Activated naive CD4-positive, alpha-beta T cell treated with anti-CD3 and anti-CD28 coated beads for 36 hours (primary cell): Measurements from ENCODE around the gene ADSS1. TPM values are rescaled to one million over a fixed set of nuclear protein-coding genes. Genes with fewer than 3 reads are reported as not detected.

ENCODE experiments used
- CTCF ChIA-PET: fragments of 350-600 bp; sonication (Branson Sonifier 250); formaldehyde crosslinking; loops from one replicate; lab custom pipeline; 2021; ENCODE audit warnings: antibody characterized with exemption; lab: Charles Lee
- DNase-seq: peaks from one replicate; pipeline ENCODE4 v3.0.0-alpha.2; 2020
- H3K27ac Mint-ChIP-seq: one replicate; pipeline ENCODE4 v1.8.0; 2021; ENCODE audit warnings: mild to moderate bottlenecking, mixed read lengths
- H3K27me3 Mint-ChIP-seq: one replicate; pipeline ENCODE4 v1.8.0; 2021; ENCODE audit warnings: low read depth, mixed read lengths
- H3K36me3 Mint-ChIP-seq: one replicate; pipeline ENCODE4 v1.8.0; 2021; ENCODE audit warnings: low read depth, mixed read lengths
- H3K4me1 Mint-ChIP-seq: one replicate; pipeline ENCODE4 v1.8.0; 2021; ENCODE audit warnings: low read depth, mixed read lengths
- H3K4me3 Mint-ChIP-seq: one replicate; pipeline ENCODE4 v1.8.0; 2021; ENCODE audit warnings: mild to moderate bottlenecking, moderate library complexity, mixed read lengths
- H3K9me3 Mint-ChIP-seq: one replicate; pipeline ENCODE4 v1.8.0; 2021; ENCODE audit warnings: mixed read lengths
- intact Hi-C: fragments of 100-400 bp; cut with micrococcal nuclease; formaldehyde crosslinking; loops from one replicate; pipeline ENCODE4 v1.15.1; 2023
- total RNA-seq, 2 experiments: library from RNA; stranded (reverse); gene quantifications; one replicate each; pipeline ENCODE4 v1.2.3, GENCODE V29; 2021

ADSS1 gene
- total RNA-seq, 2 experiments from 2014 or later: 5.1 to 5.5 TPM

GRCh38 chr14:104776481-104776880 is 52.5 kb downstream of the ADSS1 start:
- Mint-ChIP-seq H3K9me3 (no peaks in the 10 kb centered on the region), H3K27ac (no peak overlapping the region), H3K4me1 (no peaks in the 10 kb centered on the region), H3K36me3 (peaks cover 11% of the 10 kb centered on the region), H3K27me3 (no peaks in the 10 kb centered on the region), H3K4me3 (no peak overlapping the region)
- DNase-seq: no peak
- CTCF ChIA-PET: interaction anchor here (1.5 kb wide), 1 partner anchor 51 kb away, joined by 3 read pairs; no protein-coding TSS in a partner anchor
- intact Hi-C loops: no loop called here

DNA sequence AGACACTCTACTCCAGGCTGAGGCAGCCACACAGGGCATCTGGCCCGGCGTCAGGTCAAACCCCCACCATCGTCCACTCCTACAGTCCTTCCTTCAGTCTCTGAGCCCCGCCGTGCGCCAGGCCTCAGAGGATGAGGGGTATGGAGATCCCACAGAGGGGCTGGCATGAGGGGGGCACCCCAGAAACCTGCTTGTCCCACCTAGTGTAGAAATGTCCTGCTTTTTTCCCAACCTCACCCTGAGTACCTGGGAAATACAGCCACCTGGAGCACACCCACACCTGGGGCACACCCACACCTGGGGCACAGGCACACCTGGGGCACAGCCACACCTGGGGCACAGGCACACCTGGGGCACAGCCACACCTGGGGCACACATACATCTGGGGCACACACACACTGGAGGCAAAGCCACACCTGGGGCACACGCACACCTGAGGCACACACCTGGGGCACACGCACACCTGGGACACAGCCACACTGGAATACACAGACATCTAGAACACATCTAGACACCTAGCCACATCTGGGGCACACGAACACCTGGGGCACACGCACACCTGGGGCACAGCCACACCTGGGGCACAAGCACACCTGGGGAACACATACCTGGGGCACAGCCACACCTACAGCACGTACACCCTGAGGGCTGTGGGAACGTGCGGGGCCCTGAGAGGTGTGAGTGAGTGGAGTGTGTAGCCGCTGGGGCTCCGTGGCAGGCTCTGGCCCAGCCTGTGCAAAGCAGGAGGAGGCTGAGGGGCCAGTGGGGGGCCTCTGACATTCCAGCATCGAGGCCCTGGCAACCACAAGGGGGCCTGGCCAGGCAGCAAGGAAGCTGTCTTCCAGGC is 53.2 kb downstream of the ADSS1 start:
- intact Hi-C loops: no loop called here
- CTCF ChIA-PET: interaction anchor here (0.9 to 1.5 kb wide), 2 partner anchors 9 to 50 kb away, joined by 3 read pairs; no protein-coding TSS in a partner anchor
- Mint-ChIP-seq H3K9me3 (no peaks in the 10 kb centered on the region), H3K27me3 (no peaks in the 10 kb centered on the region), H3K27ac (no peak overlapping the region), H3K4me3 (no peak overlapping the region), H3K4me1 (no peaks in the 10 kb centered on the region), H3K36me3 (peaks cover 5% of the 10 kb centered on the region)
- DNase-seq: no peak

DNA sequence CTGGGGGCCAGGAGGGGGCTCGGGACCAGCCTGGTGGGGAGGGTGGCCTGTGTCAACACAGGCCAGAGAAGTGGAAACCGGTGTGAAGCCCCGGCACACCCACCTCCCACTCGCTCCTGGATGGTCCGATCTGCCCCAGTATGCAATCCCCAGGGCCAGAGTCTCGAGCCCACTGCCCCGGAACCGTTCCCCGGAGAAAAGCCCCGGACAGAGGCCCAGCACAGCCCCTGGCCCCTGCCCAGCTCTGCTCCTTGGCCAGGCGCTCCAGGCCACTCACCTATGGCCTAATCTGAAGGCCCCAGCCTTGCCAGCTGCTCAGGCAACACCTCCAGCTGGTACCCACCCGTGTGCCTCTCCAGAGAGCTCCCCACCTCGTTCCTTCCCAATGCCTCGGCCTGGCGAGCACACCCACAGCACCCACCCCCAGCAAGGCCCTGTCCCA is 53.8 kb downstream of the ADSS1 start:
- Mint-ChIP-seq H3K27ac (no peak overlapping the region), H3K27me3 (no peaks in the 10 kb centered on the region), H3K4me3 (no peak overlapping the region), H3K4me1 (no peaks in the 10 kb centered on the region), H3K9me3 (no peaks in the 10 kb centered on the region), H3K36me3 (peaks cover 4% of the 10 kb centered on the region)
- no peak for DNase-seq
- CTCF ChIA-PET: interaction anchor here (0.9 kb wide), 1 partner anchor 9 kb away, joined by 3 read pairs; no protein-coding TSS in a partner anchor
- intact Hi-C loops: no loop called here

- Mint-ChIP-seq H3K9me3 (no peaks in the 10 kb centered on the region), H3K36me3 (peaks cover 4% of the 10 kb centered on the region), H3K27ac (no peak overlapping the region), H3K4me1 (no peaks in the 10 kb centered on the region), H3K4me3 (no peak overlapping the region), H3K27me3 (no peaks in the 10 kb centered on the region)
- CTCF ChIA-PET: no interaction called here
- intact Hi-C loops: no loop called here
- DNase-seq: no peak
These were observed 54.8 kb downstream of the ADSS1 start for GRCh38 chr14:104778694-104779331.

DNA sequence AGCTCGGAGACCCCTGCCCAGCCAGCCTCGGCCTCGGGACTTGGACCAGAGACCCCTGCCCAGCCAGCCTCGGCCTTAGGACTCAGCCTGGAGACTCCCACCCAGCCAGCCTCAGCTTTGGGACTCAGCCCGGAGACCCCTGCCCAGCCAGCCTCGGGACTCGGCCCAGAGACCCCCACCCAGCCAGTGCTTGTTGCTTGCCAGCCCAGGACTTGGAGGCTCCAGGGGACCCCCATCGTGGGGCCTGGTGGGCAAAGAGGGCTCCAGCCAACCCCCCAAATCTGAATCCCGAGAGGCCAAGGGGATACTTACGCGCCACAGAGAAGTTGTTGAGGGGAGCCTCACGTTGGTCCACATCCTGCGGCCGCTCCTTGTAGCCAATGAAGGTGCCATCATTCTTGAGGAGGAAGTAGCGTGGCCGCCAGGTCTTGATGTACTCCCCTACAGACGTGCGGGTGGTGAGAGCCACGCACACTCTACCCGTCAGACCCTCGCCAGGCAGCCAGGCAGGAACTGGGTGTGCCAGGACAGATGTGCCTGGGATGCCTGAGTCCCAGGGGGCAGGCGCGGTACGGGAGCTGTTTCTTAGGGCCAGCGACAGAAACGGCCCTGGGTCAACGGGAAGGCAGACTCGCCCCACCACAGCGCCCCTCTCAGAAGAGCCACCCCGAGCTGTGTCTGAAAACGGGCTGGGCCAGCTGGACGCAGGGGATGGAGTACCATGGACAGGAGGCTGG is 55.9 kb downstream of the ADSS1 start:
- intact Hi-C loops: no loop called here
- H3K27ac Mint-ChIP-seq: no peak overlapping the region

DNA sequence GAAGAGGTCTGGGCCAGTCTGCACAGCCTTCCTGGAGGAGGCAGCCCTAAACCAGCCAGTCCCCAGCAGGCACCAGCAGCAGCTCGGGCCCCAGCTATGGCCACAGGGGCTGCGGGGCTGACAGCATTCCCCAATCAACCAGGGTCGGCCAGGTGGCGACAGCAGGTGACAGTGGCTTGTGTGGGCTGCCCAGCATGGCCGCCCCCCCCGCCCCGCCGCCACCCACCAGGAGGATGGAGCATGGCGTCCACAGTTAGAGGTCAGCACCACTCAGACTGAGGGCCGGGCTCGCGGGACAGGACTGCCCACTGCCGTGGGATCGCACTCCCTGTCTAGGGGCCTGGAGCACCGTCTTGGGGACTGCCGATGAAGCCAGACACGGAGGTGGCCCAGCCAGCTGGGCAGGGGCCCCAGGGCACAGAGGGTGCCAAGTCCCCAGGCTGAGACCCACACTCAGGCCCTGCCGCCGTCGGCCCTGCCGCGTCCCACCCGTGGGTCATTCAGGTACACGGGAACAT is 56.5 kb downstream of the ADSS1 start:
- H3K27ac Mint-ChIP-seq: no peak overlapping the region
- intact Hi-C loops: no loop called here
- no peaks in the 10 kb centered on the region for H3K27me3 Mint-ChIP-seq
- no peak for DNase-seq
- peaks cover 4% of the 10 kb centered on the region for H3K36me3 Mint-ChIP-seq
- H3K4me1 Mint-ChIP-seq: no peaks in the 10 kb centered on the region
- no peak overlapping the region for H3K4me3 Mint-ChIP-seq
- CTCF ChIA-PET: interaction anchor here (1.3 kb wide), 1 partner anchor 10 kb away, joined by 3 read pairs; no protein-coding TSS in a partner anchor
- H3K9me3 Mint-ChIP-seq: no peaks in the 10 kb centered on the region

More for the DNA sequence above, 55.9 kb downstream of the ADSS1 start:
- Mint-ChIP-seq H3K9me3 (no peaks in the 10 kb centered on the region), H3K4me3 (no peak overlapping the region), H3K27me3 (no peaks in the 10 kb centered on the region), H3K4me1 (no peaks in the 10 kb centered on the region), H3K36me3 (peaks cover 4% of the 10 kb centered on the region)
- DNase-seq: no peak
- CTCF ChIA-PET: no interaction called here

DNA sequence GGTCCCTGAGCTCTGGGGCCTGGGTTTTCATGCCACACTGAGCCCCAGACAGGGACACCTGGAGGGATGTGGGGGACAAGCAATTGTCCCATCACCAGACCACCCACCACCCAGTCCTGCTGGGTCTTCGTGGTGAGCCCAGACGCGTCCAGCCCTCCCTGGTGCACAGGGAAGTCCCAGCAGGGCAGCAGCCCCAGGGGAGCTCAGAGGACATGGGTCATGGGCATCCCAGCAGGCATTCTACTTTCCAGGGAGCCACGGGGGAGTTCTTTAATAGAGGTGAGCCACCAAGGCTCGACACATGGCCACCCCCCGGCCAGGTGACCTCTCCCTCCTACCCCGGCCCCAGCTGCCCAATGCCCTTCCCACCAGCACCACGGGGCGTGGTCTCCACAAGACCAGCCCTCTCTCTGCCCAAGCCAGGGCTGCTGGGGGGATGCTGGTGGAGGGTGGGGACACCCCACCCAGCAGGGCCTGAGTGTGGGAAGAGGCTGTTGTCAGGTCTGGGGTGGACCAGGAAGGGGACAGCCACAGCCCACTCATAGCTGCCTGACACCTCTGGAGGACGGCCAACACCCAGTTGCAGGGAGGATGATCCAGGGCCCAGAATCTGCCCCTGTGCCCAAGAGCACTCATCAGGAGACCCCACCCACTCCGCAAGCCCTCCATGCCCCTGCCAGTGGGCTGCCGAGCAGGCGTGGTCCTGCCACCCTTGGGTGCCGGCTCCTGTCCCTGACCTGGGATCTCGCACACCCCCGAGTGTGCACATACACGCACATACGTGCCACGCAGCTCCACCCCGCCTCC is 57.4 kb downstream of the ADSS1 start:
- intact Hi-C loops: no loop called here
- CTCF ChIA-PET: interaction anchor here (1.3 kb wide), 1 partner anchor 11 kb away, joined by 3 read pairs; no protein-coding TSS in a partner anchor
- peaks cover 2% of the 10 kb centered on the region for H3K4me1 Mint-ChIP-seq
- H3K36me3 Mint-ChIP-seq: peaks cover 3% of the 10 kb centered on the region
- H3K27ac Mint-ChIP-seq: no peak overlapping the region
- H3K9me3 Mint-ChIP-seq: no peaks in the 10 kb centered on the region
- H3K4me3 Mint-ChIP-seq: no peak overlapping the region
- no peak for DNase-seq
- H3K27me3 Mint-ChIP-seq: no peaks in the 10 kb centered on the region

DNA sequence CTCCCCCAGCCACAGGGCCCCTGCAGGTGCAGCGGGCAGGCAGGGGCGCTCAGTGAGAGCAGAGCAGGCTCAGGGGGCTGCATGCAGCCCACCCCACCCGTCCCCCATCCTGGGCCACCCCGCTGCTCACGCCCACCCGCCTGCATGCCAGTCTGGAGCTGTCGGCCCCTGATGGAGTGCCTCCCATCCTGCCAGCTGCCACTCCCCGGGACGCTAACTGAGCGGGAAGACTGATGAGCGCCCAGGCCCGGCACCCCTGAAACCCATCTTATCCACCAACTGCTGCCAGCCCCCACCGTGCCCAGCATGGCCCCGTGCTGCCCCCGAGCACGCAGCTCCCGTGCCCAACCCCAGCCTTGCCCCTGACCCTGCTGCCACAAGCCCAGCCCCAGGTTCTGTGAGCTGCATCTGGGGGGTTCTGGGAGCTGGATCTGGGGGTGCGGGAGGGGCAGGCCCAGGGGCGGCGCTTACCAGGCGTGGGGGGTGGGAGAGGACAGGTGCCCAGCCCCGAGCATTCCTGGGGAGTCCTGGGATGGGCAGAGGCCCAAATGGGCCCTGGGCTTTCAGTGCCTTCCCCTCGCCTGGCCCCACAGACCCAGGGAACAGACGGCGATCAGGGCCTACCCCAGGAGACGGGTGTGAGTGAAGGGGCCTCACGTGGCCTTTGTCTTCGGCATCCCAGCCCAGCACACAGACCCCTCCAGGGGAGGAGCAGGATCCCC is 58.2 kb downstream of the ADSS1 start:
- DNase-seq: no peak
- Mint-ChIP-seq H3K36me3 (peaks cover under 1% of the 10 kb centered on the region), H3K9me3 (no peaks in the 10 kb centered on the region), H3K27me3 (no peaks in the 10 kb centered on the region), H3K4me1 (peaks cover 7% of the 10 kb centered on the region), H3K4me3 (no peak overlapping the region), H3K27ac (no peak overlapping the region)
- CTCF ChIA-PET: no interaction called here
- intact Hi-C loops: no loop called here

DNA sequence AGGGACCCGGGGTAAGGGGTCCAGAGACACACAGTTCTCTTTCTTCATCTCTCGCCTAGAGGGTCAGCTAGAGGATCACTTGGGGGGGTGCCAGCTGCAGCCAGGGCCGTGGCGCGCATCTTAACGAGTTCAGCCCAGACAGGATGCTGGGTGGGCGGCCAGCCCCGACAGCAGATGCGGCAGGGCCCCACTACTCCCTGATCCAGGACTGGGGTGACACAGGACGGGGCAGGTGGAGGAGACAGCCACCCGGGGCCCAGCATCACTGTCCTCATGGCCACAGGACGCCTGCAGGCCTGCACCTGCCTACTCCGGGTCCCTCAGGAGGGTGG is 58.7 kb downstream of the ADSS1 start:
- intact Hi-C loops: no loop called here
- CTCF ChIA-PET: no interaction called here
- Mint-ChIP-seq H3K4me1 (peaks cover 8% of the 10 kb centered on the region), H3K9me3 (no peaks in the 10 kb centered on the region), H3K27me3 (no peaks in the 10 kb centered on the region), H3K27ac (no peak overlapping the region), H3K4me3 (no peak overlapping the region), H3K36me3 (no peaks in the 10 kb centered on the region)
- no peak for DNase-seq

GRCh38 chr14:104783484-104784217 is 59.6 kb downstream of the ADSS1 start:
- DNase-seq: no peak
- CTCF ChIA-PET: no interaction called here
- H3K4me1 Mint-ChIP-seq: peaks cover 12% of the 10 kb centered on the region
- H3K27me3 Mint-ChIP-seq: no peaks in the 10 kb centered on the region
- no peaks in the 10 kb centered on the region for H3K36me3 Mint-ChIP-seq
- H3K4me3 Mint-ChIP-seq: no peak overlapping the region
- H3K9me3 Mint-ChIP-seq: no peaks in the 10 kb centered on the region
- no peak overlapping the region for H3K27ac Mint-ChIP-seq
- intact Hi-C loops: no loop called here

DNA sequence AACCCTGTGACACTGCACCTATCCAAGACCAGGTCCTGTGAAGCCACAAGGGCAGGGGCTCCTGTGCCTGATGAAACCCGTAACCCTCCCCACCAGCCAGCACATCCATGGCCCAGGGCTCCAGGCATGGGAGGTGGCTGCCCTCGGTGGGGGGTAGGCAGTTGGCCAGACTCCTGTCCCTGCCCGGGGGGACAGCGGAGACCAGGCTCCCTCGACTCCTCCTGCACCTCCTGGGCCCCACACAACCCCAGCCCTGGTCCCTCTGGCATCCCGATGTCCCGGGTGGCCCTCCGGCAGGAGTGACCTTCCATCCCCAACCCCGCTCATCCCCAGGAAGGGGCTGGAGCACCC is 60.2 kb downstream of the ADSS1 start:
- peaks cover 12% of the 10 kb centered on the region for H3K4me1 Mint-ChIP-seq
- H3K9me3 Mint-ChIP-seq: no peaks in the 10 kb centered on the region
- no peak for DNase-seq
- H3K4me3 Mint-ChIP-seq: no peak overlapping the region
- intact Hi-C loops: no loop called here
- CTCF ChIA-PET: no interaction called here
- no peaks in the 10 kb centered on the region for H3K36me3 Mint-ChIP-seq
- H3K27ac Mint-ChIP-seq: no peak overlapping the region
- no peaks in the 10 kb centered on the region for H3K27me3 Mint-ChIP-seq
